NCI-H2227 (cell line): ENCODE measurements around the gene PC.
"Not testable (repeated sequence)": the region's sequence is repeated elsewhere in the genome, so short reads cannot be mapped to it uniquely, and the experiment has no call there.

Experiments used
- DNase-seq: peaks from one replicate; lab custom pipeline; 2025; ENCODE audit not compliant: unreplicated experiment; lab: John Stamatoyannopoulos, UW

PC gene

GRCh38 chr11:66845143-66845875 is 112.9 kb downstream of the PC start:
- no peak for DNase-seq

DNA sequence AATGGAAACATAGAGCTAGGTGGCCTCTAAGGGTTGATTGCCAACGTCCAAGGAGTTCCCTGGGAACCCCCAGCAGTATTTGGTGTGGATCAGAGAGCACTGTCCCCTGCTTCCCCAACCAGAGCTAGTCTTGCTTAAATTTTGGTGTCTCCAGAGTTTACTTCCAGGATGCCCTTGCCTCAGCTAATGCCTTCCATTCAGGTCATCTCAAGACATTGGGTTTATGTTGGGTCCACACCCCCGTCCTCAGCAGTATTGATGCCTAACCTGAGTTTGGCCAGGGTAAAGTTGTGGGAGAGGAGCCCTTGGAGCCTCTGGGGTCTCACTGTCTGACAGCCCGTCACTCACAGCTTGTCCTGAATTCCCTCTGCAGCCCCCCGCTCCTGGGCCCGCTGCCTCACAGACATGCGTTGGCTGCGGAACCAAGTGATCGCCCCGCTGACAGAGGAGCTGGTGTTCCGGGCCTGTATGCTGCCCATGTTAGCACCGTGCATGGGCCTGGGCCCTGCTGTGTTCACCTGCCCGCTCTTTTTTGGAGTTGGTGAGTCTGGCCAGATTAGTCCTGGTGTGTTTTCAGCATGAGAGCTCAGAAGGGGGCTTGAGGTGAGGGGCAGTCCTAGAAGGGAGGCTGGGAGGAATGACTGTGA is 113.6 kb downstream of the PC start:
- no peak for DNase-seq

GRCh38 chr11:66843776-66844495 is 114.2 kb downstream of the PC start:
- no peak for DNase-seq

DNA sequence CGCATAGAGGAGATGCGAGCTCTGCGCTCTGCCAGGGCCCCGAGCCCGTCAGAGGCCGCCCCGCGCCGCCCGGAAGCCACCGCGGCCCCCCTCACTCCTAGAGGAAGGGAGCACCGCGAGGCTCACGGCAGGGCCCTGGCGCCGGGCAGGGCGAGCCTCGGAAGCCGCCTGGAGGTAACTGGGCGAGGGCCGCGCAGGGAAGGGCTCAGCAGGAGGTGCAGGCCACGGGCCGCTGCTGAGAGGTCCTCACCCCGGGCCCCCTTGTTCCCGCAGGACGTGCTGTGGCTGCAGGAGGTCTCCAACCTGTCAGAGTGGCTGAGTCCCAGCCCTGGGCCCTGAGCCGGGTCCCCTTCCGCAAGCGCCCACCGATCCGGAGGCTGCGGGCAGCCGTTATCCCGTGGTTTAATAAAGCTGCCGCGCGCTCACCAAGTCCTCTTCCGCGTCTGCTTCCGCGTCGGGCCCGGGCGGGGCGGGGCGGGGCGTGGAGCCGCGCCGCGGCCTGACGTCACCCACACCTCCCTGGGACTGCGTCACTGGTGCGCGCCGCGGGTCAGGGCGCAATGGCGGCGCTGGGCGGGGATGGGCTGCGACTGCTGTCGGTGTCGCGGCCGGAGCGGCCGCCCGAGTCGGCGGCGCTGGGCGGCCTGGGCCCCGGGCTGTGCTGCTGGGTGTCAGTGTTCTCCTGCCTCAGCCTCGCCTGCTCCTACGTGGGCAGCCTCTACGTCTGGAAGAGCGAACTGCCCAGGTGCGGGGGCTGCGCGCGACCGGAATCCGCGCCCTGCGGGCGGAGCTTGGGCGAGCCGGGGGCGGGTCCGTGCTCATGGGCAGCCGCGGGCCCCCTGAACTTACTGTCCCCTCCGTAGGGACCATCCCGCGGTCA is 115.0 kb downstream of the PC start, which contains the start of gene RCE1:
TSS of gene RCE1 (plus strand) at position 546 of the 880 bp plus-strand sequence. CDS start at position 561, 15 bp downstream.
- DNase-seq: peak; percentile 95

GRCh38 chr11:66842501-66842895 is 115.7 kb downstream of the PC start:
- no peak for DNase-seq

GRCh38 chr11:66841861-66842260 is 116.3 kb downstream of the PC start:
- no peak for DNase-seq

GRCh38 chr11:66840317-66841091 is 117.7 kb downstream of the PC start:
- DNase-seq: no peak

DNA sequence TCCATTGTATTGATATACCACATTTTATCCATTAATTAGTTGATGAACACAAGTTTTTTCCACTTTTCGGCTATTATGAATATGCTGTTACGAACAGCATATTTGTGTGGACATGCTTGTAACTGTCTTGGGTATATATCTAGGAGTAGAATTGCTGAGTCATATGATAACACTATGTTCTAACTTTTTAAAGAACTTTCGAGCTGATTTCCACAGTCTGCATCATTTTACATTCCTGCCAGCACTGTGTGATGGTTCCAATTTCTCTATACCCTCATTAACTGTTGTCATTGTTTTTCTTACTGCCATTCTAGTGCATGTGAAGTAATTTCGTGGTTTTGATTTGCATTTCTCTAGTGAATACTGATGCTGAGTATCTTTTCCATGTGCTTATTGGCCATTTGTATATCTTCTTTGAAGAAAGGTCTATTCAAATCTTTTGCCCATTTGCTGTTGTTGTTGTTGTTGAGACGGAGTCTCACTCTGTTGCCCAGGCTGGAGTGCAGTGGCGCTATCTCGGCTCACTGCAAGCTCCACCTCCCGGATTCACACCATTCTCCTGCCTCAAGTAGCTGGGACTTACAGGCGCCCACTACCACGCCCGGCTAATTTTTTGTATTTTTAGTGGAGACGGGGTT is 122.3 kb downstream of the PC start:
- DNase-seq: no peak

DNA sequence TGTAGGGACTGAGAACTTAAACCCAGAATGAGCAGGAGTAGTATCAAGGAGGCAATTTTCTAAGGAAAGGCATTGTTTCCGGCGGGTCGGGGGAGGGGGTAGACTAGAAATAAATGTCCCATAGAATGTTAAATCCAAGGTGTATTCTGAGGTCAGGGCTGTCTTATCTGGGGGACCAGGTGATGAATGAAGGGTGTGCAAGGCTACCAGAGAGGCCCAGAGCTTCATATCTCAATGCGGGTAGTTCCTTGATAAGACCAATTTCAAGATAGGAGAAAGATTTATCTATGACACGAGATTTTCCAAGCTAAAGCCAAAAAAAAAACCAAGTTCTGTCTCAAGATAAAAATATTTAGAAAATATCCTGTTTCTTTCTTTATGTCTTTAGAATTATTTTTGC is 123.2 kb downstream of the PC start:
- no peak for DNase-seq

- no peak for DNase-seq
Measured at GRCh38 chr11:66834539-66834845, 123.7 kb downstream of the PC start.

GRCh38 chr11:66824573-66824972 is 133.6 kb downstream of the PC start:
- not testable (repeated sequence) for DNase-seq

DNA sequence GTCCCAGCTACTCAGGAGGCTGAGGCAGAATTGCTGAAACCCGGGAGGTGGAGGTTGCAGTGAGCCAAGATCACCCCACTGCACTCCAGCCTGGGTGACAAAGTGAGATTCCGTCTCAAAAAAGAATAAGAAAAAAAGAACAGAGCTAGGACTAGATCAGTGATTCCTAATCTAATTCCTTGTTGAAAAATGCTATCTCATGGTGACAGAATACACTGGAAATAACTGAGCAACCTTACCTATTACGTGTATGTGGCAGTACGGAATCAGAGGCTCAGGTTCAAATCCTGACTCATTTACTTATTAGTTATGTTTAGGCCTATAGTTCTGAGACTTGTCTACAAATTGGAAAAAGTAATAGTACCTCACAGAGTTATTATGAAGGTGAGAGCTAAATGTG is 134.5 kb downstream of the PC start:
- no peak for DNase-seq

DNA sequence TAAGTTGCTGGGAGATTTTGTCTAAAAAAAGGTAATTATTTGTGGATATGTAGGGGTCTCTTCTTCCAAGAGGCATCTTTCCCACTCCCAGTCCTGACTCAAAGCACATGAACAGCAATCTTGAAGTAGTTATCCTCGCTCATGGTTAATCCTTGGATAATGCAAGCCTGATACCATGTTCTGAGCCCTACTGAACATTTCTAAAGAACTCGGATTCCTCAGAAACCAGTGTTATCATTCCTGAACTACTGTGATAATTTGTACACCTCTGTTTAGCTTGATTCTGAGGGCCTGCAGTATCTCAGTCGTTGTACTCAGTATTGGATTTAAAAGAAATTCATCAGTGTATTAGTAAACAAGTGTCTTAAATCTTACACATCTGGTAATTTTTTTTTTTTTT is 137.3 kb downstream of the PC start:
- no peak for DNase-seq

GRCh38 chr11:66820381-66820780 is 137.8 kb downstream of the PC start:
- DNase-seq: no peak

DNA sequence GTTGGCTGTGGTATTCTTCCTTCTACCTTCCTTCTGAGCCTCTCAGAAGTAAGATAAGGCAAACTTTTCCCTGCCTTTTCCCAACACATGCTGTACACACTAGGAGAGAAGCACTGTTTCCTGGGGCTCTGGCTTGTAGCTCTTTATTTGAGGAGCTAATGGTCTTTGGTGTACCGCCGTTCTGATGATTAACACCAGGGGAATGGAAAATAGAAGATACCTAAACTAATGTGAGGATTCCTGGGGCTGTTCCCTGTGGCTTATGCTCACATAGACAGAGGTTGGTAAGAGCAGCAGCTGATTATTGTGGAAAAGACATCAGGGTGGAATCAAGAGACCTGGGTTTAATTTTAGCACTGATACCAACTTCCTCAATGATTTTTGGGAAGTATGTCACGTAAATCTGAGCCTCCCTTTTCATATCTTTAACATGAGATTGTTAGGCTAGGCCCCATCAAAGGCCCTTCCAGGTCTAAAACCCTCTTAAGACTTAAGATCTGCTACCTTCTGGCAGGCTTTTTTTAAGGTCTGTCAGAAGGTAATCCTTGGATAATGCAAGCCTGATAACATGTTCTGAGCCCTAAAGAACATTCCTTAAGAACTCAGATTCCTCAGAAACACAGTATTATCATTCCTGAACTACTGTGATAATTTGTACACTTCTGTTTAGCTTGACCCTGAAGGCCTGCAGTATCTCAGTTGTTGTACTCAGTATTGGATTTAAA is 139.8 kb downstream of the PC start:
- DNase-seq: no peak

GRCh38 chr11:66815646-66816045 is 142.5 kb downstream of the PC start:
- DNase-seq: no peak

GRCh38 chr11:66814678-66815077 is 143.5 kb downstream of the PC start:
- no peak for DNase-seq

GRCh38 chr11:66810576-66811185 is 147.5 kb downstream of the PC start:
- no peak for DNase-seq

GRCh38 chr11:66809592-66809991 is 148.6 kb downstream of the PC start:
- DNase-seq: no peak
